ENCODE measurements around the gene TENM4.

- TF ChIP-seq POLR2AphosphoS5 (IDR thresholded peaks at IDR 0.05; ENCODE audit: low read depth, low read length) = no peak
- no peak for TF ChIP-seq TAF1 (IDR thresholded peaks at IDR 0.05; ENCODE audit: borderline replicate concordance, insufficient read depth, low read length)
- TF ChIP-seq, protein P1, sequence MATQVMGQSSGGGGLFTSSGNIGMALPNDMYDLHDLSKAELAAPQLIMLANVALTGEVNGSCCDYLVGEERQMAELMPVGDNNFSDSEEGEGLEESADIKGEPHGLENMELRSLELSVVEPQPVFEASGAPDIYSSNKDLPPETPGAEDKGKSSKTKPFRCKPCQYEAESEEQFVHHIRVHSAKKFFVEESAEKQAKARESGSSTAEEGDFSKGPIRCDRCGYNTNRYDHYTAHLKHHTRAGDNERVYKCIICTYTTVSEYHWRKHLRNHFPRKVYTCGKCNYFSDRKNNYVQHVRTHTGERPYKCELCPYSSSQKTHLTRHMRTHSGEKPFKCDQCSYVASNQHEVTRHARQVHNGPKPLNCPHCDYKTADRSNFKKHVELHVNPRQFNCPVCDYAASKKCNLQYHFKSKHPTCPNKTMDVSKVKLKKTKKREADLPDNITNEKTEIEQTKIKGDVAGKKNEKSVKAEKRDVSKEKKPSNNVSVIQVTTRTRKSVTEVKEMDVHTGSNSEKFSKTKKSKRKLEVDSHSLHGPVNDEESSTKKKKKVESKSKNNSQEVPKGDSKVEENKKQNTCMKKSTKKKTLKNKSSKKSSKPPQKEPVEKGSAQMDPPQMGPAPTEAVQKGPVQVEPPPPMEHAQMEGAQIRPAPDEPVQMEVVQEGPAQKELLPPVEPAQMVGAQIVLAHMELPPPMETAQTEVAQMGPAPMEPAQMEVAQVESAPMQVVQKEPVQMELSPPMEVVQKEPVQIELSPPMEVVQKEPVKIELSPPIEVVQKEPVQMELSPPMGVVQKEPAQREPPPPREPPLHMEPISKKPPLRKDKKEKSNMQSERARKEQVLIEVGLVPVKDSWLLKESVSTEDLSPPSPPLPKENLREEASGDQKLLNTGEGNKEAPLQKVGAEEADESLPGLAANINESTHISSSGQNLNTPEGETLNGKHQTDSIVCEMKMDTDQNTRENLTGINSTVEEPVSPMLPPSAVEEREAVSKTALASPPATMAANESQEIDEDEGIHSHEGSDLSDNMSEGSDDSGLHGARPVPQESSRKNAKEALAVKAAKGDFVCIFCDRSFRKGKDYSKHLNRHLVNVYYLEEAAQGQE (IDR thresholded peaks at IDR 0.05; ENCODE audit: insufficient read depth in 1 of 2, low read depth in 2 of 2, low read length in 2 of 2) = no peak
- TF ChIP-seq SIN3A (IDR thresholded peaks at IDR 0.05; ENCODE audit: borderline replicate concordance, insufficient read depth, low read length) = no peak
Measured at GRCh38 chr11:78828676-78829075, 612.2 kb downstream of the TENM4 start.
